GM10847 (cell line): ENCODE data around the gene FER1L5.

Source experiments
- POLR2A ChIP-seq: IDR thresholded peaks from 2 replicates; pipeline ENCODE4 v1.6.1; 2011; ENCODE audit not compliant: insufficient read length; ENCODE audit errors: extremely low read depth

The FER1L5 gene

GRCh38 chr2:96737831-96738230, 95.3 kb downstream of the FER1L5 start:
- no peak for TF ChIP-seq POLR2A

- TF ChIP-seq POLR2A, result no peak
Measured at GRCh38 chr2:96739076-96739632, 96.6 kb downstream of the FER1L5 start.

GRCh38 chr2:96739633-96740428, 97.3 kb downstream of the FER1L5 start, which contains the start of gene LMAN2L:
TSS of gene LMAN2L (minus strand) at chr2:96740064. CDS start at chr2:96740040, 24 bp downstream.
- peak; percentile 47 for TF ChIP-seq POLR2A

- TF ChIP-seq POLR2A, result no peak
Measured at GRCh38 chr2:96747061-96747617, 104.6 kb downstream of the FER1L5 start.

- TF ChIP-seq POLR2A, result no peak
Measured at GRCh38 chr2:96751800-96752199, 109.2 kb downstream of the FER1L5 start.

- no peak for TF ChIP-seq POLR2A
Measured at GRCh38 chr2:96753661-96754282, 111.2 kb downstream of the FER1L5 start.

- no peak for TF ChIP-seq POLR2A
Measured at GRCh38 chr2:96754317-96754716, 111.8 kb downstream of the FER1L5 start.
